HCT116 (cell line): Measurements from ENCODE around the gene SERPINB12. TPM values are rescaled to one million over a fixed set of nuclear protein-coding genes. Genes with fewer than 3 reads are reported as not detected.

Source experiments
- ATAC-seq: fragments of 200-7000 bp; cut with Tn5 transposase; 2 replicates; pipeline ENCODE4 v1.9.1; 2020; ENCODE audit warnings: mild to moderate bottlenecking, moderate library complexity
- BruUV-seq: library from RNA; stranded (reverse); fragments of 400-500 nt; replicated peaks from 2 replicates; lab custom pipeline; 2021; lab: Mats Ljungman, UMichigan
- CTCF ChIA-PET: fragments of 300-600 bp; sonication (Branson Sonifier 250); formaldehyde crosslinking; loops from one replicate; lab custom pipeline; 2021; ENCODE audit warnings: antibody characterized with exemption; lab: Charles Lee
- POLR2A ChIA-PET: fragments of 300-600, 350-600 bp; sonication (Branson Sonifier 250); formaldehyde crosslinking; loops from one replicate; lab custom pipeline; 2021; ENCODE audit warnings: antibody characterized with exemption; lab: Charles Lee
- RAD21 ChIA-PET, 2 experiments: fragments of 300-600 bp; sonication (Branson Sonifier 250); formaldehyde crosslinking; loops; one replicate each; lab custom pipeline; 2023; ENCODE audit warnings: low total read pairs in 2 of 2; ENCODE audit not compliant: uncharacterized antibody in 2 of 2, unreplicated experiment in 2 of 2, low non-redundant PET in 1 of 2; lab: Charles Lee
- DNase-seq: peaks from one replicate; pipeline ENCODE4 v3.0.0-alpha.2; 2010; ENCODE audit warnings: low read depth, low spot score
- H2AFZ ChIP-seq: fragments of 200-600 bp; shearing (Covaris generic), sonication (generic); 2 replicates; pipeline ENCODE4 v1.6.1; 2017; ENCODE audit warnings: low read depth, mixed run types, mixed read lengths, antibody characterized with exemption, low read length; ENCODE audit not compliant: poor library complexity, severe bottlenecking
- H3K27ac ChIP-seq: 2 replicates; pipeline ENCODE4 v1.5.1; 2012; ENCODE audit warnings: low read depth, low read length
- H3K27me3 ChIP-seq: fragments of 200-600 bp; sonication (generic); 2 replicates; pipeline ENCODE4 v1.6.1; 2016; ENCODE audit warnings: mixed run types, low read length, mixed read lengths; ENCODE audit not compliant: insufficient read depth
- H3K36me3 ChIP-seq, 2 experiments: fragments of 200-500 bp in 1 of 2; fragments of 200-600 bp in 1 of 2; sonication (Bioruptor generic) in 1 of 2; sonication (generic) in 1 of 2; 2 replicates each; pipeline versions ENCODE4 v1.5.1 to v1.6.1; 2014 to 2016; ENCODE audit warnings: low read length in 2 of 2, inconsistent platforms in 1 of 2, mixed read lengths in 1 of 2, mixed run types in 1 of 2; ENCODE audit not compliant: insufficient read depth in 2 of 2, control insufficient read depth in 1 of 2
- H3K4me1 ChIP-seq, 2 experiments: fragments of 200-600 bp in 1 of 2; sonication (generic) in 1 of 2; 2 replicates each; pipeline versions ENCODE4 v1.5.1 to v1.6.1; 2012 to 2017; ENCODE audit warnings: low read length in 2 of 2, inconsistent platforms in 1 of 2, mild to moderate bottlenecking in 1 of 2, mixed read lengths in 1 of 2, mixed run types in 1 of 2, moderate library complexity in 1 of 2; ENCODE audit not compliant: insufficient read depth in 2 of 2, control insufficient read depth in 1 of 2
- H3K4me2 ChIP-seq: fragments of 200-600 bp; sonication (generic); 2 replicates; pipeline ENCODE4 v1.6.1; 2017; ENCODE audit warnings: mixed run types, low read length, mixed read lengths
- H3K4me3 ChIP-seq, 2 experiments: fragments of 200-600 bp in 1 of 2; sonication (generic) in 1 of 2; replicated peaks in 1 of 2; 2 replicates each; pipeline ENCODE4 v1.5.1; 2011 to 2016; ENCODE audit warnings: low read length in 2 of 2, control low read depth in 1 of 2, low read depth in 1 of 2, mild to moderate bottlenecking in 1 of 2, mixed read lengths in 1 of 2, mixed run types in 1 of 2
- H3K79me2 ChIP-seq: fragments of 200-600 bp; sonication (generic); 2 replicates; pipeline ENCODE4 v1.6.1; 2017; ENCODE audit warnings: mild to moderate bottlenecking, mixed run types, low read length, moderate library complexity, mixed read lengths; ENCODE audit not compliant: insufficient read depth
- H3K9ac ChIP-seq: fragments of 200-600 bp; sonication (generic); 2 replicates; pipeline ENCODE4 v1.6.1; 2016; ENCODE audit warnings: low read length, mixed read lengths
- H3K9me2 ChIP-seq: fragments of 200-600 bp; sonication (generic), shearing (Covaris generic); 2 replicates; pipeline ENCODE4 v1.6.1; 2017; ENCODE audit warnings: mixed run types, mild to moderate bottlenecking, moderate library complexity; ENCODE audit not compliant: insufficient read depth
- H3K9me3 ChIP-seq, 2 experiments: fragments of 200-500 bp in 1 of 2; fragments of 200-600 bp in 1 of 2; sonication (Bioruptor generic) in 1 of 2; sonication (generic) in 1 of 2; 2 replicates each; pipeline ENCODE4 v1.6.1; 2014 to 2017; ENCODE audit warnings: low read length in 2 of 2, mixed read lengths in 2 of 2, inconsistent platforms in 1 of 2, low read depth in 1 of 2, mild to moderate bottlenecking in 1 of 2, mixed run types in 1 of 2, moderate library complexity in 1 of 2; ENCODE audit not compliant: control insufficient read depth in 1 of 2, insufficient read depth in 1 of 2
- H4K20me1 ChIP-seq: fragments of 200-600 bp; sonication (generic), shearing (Covaris generic); 2 replicates; pipeline ENCODE4 v1.6.1; 2017; ENCODE audit warnings: mixed run types, mild to moderate bottlenecking, moderate library complexity; ENCODE audit not compliant: insufficient read depth
- CBX3 ChIP-seq: IDR thresholded peaks from 2 replicates; pipeline ENCODE4 v1.6.1; 2012; ENCODE audit warnings: low read depth
- CEBPB ChIP-seq: IDR thresholded peaks from 2 replicates; pipeline ENCODE4 v1.6.1; 2012; ENCODE audit warnings: low read depth
- CTCF ChIP-seq, 3 experiments: fragments of 200-600 bp in 1 of 3; sonication (generic) in 1 of 3; IDR thresholded peaks in 2 of 3; conservative IDR thresholded peaks in 1 of 3; 2 replicates each; pipeline ENCODE4 v1.5.1; 2012 to 2017; ENCODE audit warnings: low read depth in 2 of 3, low read length in 2 of 3, antibody characterized with exemption in 1 of 3, borderline replicate concordance in 1 of 3, control low read depth in 1 of 3, mild to moderate bottlenecking in 1 of 3, mixed read lengths in 1 of 3, mixed run types in 1 of 3, moderate library complexity in 1 of 3; ENCODE audit not compliant: insufficient read depth in 1 of 3
- EGR1 ChIP-seq: IDR thresholded peaks from 2 replicates; pipeline ENCODE4 v1.6.1; 2012; ENCODE audit warnings: low read depth
- ELF1 ChIP-seq: IDR thresholded peaks from 2 replicates; pipeline ENCODE4 v1.6.1; 2012; ENCODE audit warnings: low read depth, borderline replicate concordance
- EZH2 ChIP-seq: fragments of 200-600 bp; sonication (generic); IDR thresholded peaks from 2 replicates; pipeline ENCODE4 v1.6.1; 2017; ENCODE audit warnings: antibody characterized with exemption, mixed run types
- EZH2phosphoT487 ChIP-seq: fragments of 200-600 bp; IDR thresholded peaks from 2 replicates; pipeline ENCODE4 v1.6.1; 2018; ENCODE audit warnings: antibody characterized with exemption, borderline replicate concordance
- POLR2A ChIP-seq: IDR thresholded peaks from 2 replicates; pipeline ENCODE4 v1.7.0; 2011; ENCODE audit warnings: borderline replicate concordance; ENCODE audit not compliant: insufficient read depth, insufficient read length; ENCODE audit errors: extremely low read depth
- POLR2AphosphoS5 ChIP-seq: IDR thresholded peaks from 2 replicates; pipeline ENCODE4 v1.6.1; 2011; ENCODE audit warnings: mild to moderate bottlenecking, low read depth, low read length, moderate library complexity
- RAD21 ChIP-seq: IDR thresholded peaks from 2 replicates; pipeline ENCODE4 v1.6.1; 2012; ENCODE audit warnings: low read depth, mild to moderate bottlenecking
- SP1 ChIP-seq: IDR thresholded peaks from 2 replicates; pipeline ENCODE4 v1.6.1; 2012; ENCODE audit warnings: low read depth
- TCF7L2 ChIP-seq: IDR thresholded peaks from 2 replicates; pipeline ENCODE4 v1.7.0; 2011; ENCODE audit warnings: borderline replicate concordance, inconsistent platforms; ENCODE audit not compliant: insufficient read depth, insufficient read length; ENCODE audit errors: extremely low read depth
- YY1 ChIP-seq: IDR thresholded peaks from 2 replicates; pipeline ENCODE4 v1.6.1; 2011; ENCODE audit warnings: low read length, low read depth, moderate library complexity, mild to moderate bottlenecking; ENCODE audit not compliant: insufficient replicate concordance; ENCODE audit errors: extremely low read depth
- ZBTB33 ChIP-seq: IDR thresholded peaks from 2 replicates; pipeline ENCODE4 v1.6.1; 2011; ENCODE audit warnings: mild to moderate bottlenecking, low read length, moderate library complexity; ENCODE audit not compliant: insufficient replicate concordance; ENCODE audit errors: extremely low read depth
- ZNF274 ChIP-seq: fragments of 200-500 bp; sonication (Bioruptor generic); IDR thresholded peaks from 2 replicates; pipeline ENCODE4 v1.6.1; 2014; ENCODE audit warnings: mild to moderate bottlenecking, low read depth, low read length, inconsistent platforms
- intact Hi-C: fragments of 100-400 bp; cut with micrococcal nuclease; formaldehyde crosslinking; loops from 2 replicates; pipeline ENCODE4 v1.10.0; 2022
- total RNA-seq: library from RNA; stranded (reverse); gene quantifications from one replicate; pipeline ENCODE4 v1.2.1, GENCODE V29; 2021; ENCODE audit not compliant: unreplicated experiment
- TF ChIP-seq, protein P1 (sequence below): IDR thresholded peaks from 2 replicates; pipeline ENCODE4 v1.6.1; 2012
- TF ChIP-seq, protein P2 (sequence below): IDR thresholded peaks from 2 replicates; pipeline ENCODE4 v1.6.1; 2012; ENCODE audit warnings: low read depth

Gene SERPINB12
- total RNA-seq, 1 experiment from 2014 or later: not detected

- intact Hi-C loops: loop anchor here (1.0 to 2.0 kb wide), 5 partner anchors 60 to 418 kb away; no protein-coding TSS in a partner anchor
- BruUV-seq: no TSS peak
These were observed 23.8 kb upstream of the SERPINB12 start for GRCh38 chr18:63518178-63519012.

More at GRCh38 chr18:63518178-63519012, 23.8 kb upstream of the SERPINB12 start:
- ChIA-PET CTCF (interaction anchor here (0.6 to 6.1 kb wide), 18 partner anchors 9 to 417 kb away, joined by 3 to 104 read pairs (median 6); no protein-coding TSS in a partner anchor), RAD21 (interaction anchor here (0.7 to 2.5 kb wide), 10 partner anchors 60 to 418 kb away, joined by 3 to 15 read pairs (median 4); no protein-coding TSS in a partner anchor), POLR2A (interaction anchor here (1.2 kb wide), 1 partner anchor 327 kb away, joined by 3 read pairs; no protein-coding TSS in a partner anchor)
- Histone ChIP-seq H3K9me3 (no peaks in the 10 kb centered on the region), H4K20me1 (no peaks in the 10 kb centered on the region), H3K27ac (no peak overlapping the region), H3K27me3 (no peaks in the 10 kb centered on the region), H2AFZ (peak overlapping the region; percentile 96), H3K36me3 (no peaks in the 10 kb centered on the region), H3K4me2 (peak overlapping the region; percentile 47), H3K9me2 (no peaks in the 10 kb centered on the region), H3K4me1 (no peaks in the 10 kb centered on the region), H3K4me3 (no peak overlapping the region), H3K9ac (no peak overlapping the region), H3K79me2 (no peaks in the 10 kb centered on the region)
- no peak for TF ChIP-seq SP1
- TF ChIP-seq CBX3: no peak
- TF ChIP-seq ELF1: no peak
- no peak for TF ChIP-seq ZNF274
- peak; percentile 90 for TF ChIP-seq RAD21
- no peak for TF ChIP-seq EGR1
- TF ChIP-seq POLR2AphosphoS5: no peak
- TF ChIP-seq, protein P1, sequence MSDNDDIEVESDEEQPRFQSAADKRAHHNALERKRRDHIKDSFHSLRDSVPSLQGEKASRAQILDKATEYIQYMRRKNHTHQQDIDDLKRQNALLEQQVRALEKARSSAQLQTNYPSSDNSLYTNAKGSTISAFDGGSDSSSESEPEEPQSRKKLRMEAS: no peak
- TF ChIP-seq EZH2: no peak
- TF ChIP-seq ZBTB33: no peak
- TF ChIP-seq EZH2phosphoT487: no peak
- no peak for TF ChIP-seq POLR2A
- TF ChIP-seq YY1: no peak
- no peak for TF ChIP-seq CEBPB
- peak; percentile 50 to 76 (median 74); a peak in 5 of 6 replicates for TF ChIP-seq CTCF (IDR thresholded peaks at IDR 0.05 in 2 of 3, conservative IDR thresholded peaks at IDR 0.05 in 1 of 3; ENCODE audit: borderline replicate concordance in 1 of 3, insufficient read depth in 1 of 3, low read depth in 2 of 3, low read length in 2 of 3)
- TF ChIP-seq, protein P2, sequence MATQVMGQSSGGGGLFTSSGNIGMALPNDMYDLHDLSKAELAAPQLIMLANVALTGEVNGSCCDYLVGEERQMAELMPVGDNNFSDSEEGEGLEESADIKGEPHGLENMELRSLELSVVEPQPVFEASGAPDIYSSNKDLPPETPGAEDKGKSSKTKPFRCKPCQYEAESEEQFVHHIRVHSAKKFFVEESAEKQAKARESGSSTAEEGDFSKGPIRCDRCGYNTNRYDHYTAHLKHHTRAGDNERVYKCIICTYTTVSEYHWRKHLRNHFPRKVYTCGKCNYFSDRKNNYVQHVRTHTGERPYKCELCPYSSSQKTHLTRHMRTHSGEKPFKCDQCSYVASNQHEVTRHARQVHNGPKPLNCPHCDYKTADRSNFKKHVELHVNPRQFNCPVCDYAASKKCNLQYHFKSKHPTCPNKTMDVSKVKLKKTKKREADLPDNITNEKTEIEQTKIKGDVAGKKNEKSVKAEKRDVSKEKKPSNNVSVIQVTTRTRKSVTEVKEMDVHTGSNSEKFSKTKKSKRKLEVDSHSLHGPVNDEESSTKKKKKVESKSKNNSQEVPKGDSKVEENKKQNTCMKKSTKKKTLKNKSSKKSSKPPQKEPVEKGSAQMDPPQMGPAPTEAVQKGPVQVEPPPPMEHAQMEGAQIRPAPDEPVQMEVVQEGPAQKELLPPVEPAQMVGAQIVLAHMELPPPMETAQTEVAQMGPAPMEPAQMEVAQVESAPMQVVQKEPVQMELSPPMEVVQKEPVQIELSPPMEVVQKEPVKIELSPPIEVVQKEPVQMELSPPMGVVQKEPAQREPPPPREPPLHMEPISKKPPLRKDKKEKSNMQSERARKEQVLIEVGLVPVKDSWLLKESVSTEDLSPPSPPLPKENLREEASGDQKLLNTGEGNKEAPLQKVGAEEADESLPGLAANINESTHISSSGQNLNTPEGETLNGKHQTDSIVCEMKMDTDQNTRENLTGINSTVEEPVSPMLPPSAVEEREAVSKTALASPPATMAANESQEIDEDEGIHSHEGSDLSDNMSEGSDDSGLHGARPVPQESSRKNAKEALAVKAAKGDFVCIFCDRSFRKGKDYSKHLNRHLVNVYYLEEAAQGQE: no peak
- TF ChIP-seq TCF7L2: no peak
- peak; percentile 78 for DNase-seq
- peak; percentile 98 for ATAC-seq
